K562 (cell line): ENCODE results near the gene RALY. TPM values are rescaled to one million over a fixed set of nuclear protein-coding genes. Genes with fewer than 3 reads are reported as not detected.

ENCODE experiments used
- ATF3 ChIP-seq, 2 experiments: fragments of 450-650 bp in 1 of 2; sonication (generic) in 1 of 2; formaldehyde crosslinking in 1 of 2; IDR thresholded peaks in 1 of 2; conservative IDR thresholded peaks in 1 of 2; 2 replicates each; pipeline versions ENCODE4 v1.6.1 to v1.8.1; 2016 to 2023; ENCODE audit warnings: mild to moderate bottlenecking in 2 of 2, moderate library complexity in 2 of 2, inconsistent platforms in 1 of 2, missing genetic modification reagents in 1 of 2
- ATF4 ChIP-seq: fragments of 450-650 bp; formaldehyde crosslinking; IDR thresholded peaks from 2 replicates; pipeline ENCODE4 v1.4.0; 2022; ENCODE audit warnings: mild to moderate bottlenecking, moderate library complexity
- CAMTA2 ChIP-seq: fragments of 250-450 bp; sonication (Bioruptor Pico); conservative IDR thresholded peaks from 2 replicates; pipeline ENCODE4 v1.5.1; 2022
- CBX5 ChIP-seq: IDR thresholded peaks from 2 replicates; pipeline ENCODE4 v1.6.1; 2014; ENCODE audit warnings: low read depth, borderline replicate concordance
- CEBPZ ChIP-seq: fragments of 150-350 bp; IDR thresholded peaks from 2 replicates; pipeline ENCODE4 v1.6.1; 2014; ENCODE audit warnings: low read depth, mild to moderate bottlenecking, low read length, borderline replicate concordance
- KLF1 ChIP-seq: fragments of 450-650 bp; IDR thresholded peaks from 2 replicates; pipeline ENCODE4 v1.6.1; 2016; ENCODE audit warnings: missing genetic modification characterization, missing compliant biosample characterization
- PATZ1 ChIP-seq: fragments of 250-450 bp; sonication (Bioruptor Pico); IDR thresholded peaks from 2 replicates; pipeline ENCODE4 v1.5.0; 2020; ENCODE audit warnings: mild to moderate bottlenecking, borderline replicate concordance
- POU5F1 ChIP-seq: fragments of 150-350 bp; IDR thresholded peaks from 2 replicates; pipeline ENCODE4 v1.6.1; 2014; ENCODE audit warnings: borderline replicate concordance, low read length, low read depth, mild to moderate bottlenecking; ENCODE audit not compliant: partially characterized antibody
- TSHZ1 ChIP-seq: fragments of 250-450 bp; sonication (Bioruptor Pico); IDR thresholded peaks from 2 replicates; pipeline ENCODE4 v1.4.0; 2020; ENCODE audit warnings: mild to moderate bottlenecking, moderate library complexity
- ZNF280B ChIP-seq: fragments of 250-450 bp; sonication (Bioruptor Pico); IDR thresholded peaks from 2 replicates; pipeline ENCODE4 v1.5.1; 2021; ENCODE audit warnings: mild to moderate bottlenecking
- ZNF511 ChIP-seq: sonication (generic); formaldehyde crosslinking; IDR thresholded peaks from 2 replicates; pipeline ENCODE4 v1.8.0; 2022; ENCODE audit warnings: mild to moderate bottlenecking, missing genetic modification reagents
- ZNF780A ChIP-seq: fragments of 250-450 bp; sonication (Bioruptor Pico); IDR thresholded peaks from 2 replicates; pipeline ENCODE4 v1.5.0; 2021; ENCODE audit warnings: mild to moderate bottlenecking
- polyA plus RNA-seq, 8 experiments: library from polyadenylated mRNA; depleted of rRNA in 4 of 8; stranded (reverse) in 5 of 8; unstranded in 3 of 8; fragments of >200 nt; fragmentation: Nextera tagmentation in 2 of 8; fragmentation: Illumina TruSeq in 1 of 8; extraction: Ambion mirVana in 2 of 8; extraction: Trizol in 1 of 8; gene quantifications; 2 replicates each; pipeline versions ENCODE4 v1.2.1 to v1.2.3, GENCODE V29; 2011 to 2014; ENCODE audit warnings: inconsistent platforms in 1 of 8, missing spikeins in 1 of 8
- total RNA-seq, 7 experiments: library from RNA; depleted of rRNA in 6 of 7; stranded (reverse); fragments of >200 nt in 6 of 7; fragmentation: Illumina TruSeq in 2 of 7; extraction: Trizol in 2 of 7; gene quantifications; 2 replicates each; pipeline versions ENCODE4 v1.2.1 to v1.2.3, GENCODE V29; 2011 to 2021; ENCODE audit warnings: low replicate concordance in 1 of 7

Gene RALY
- total and polyA plus RNA-seq, 9 of the 15 experiments (the other 6 are each of a cell fraction or from before 2014, with no cell fraction given) = 0.80 to 207 (median 128) TPM

- no peak for TF ChIP-seq TSHZ1 (CRISPR knock-in tag)
- TF ChIP-seq CBX5 = no peak
- no peak; the same call in 1 of the 2 replicates for TF ChIP-seq ATF3 (IDR thresholded peaks at IDR 0.05)
- no peak for TF ChIP-seq ATF3 (CRISPR knock-in tag; conservative IDR thresholded peaks at IDR 0.05)
- TF ChIP-seq KLF1 = no peak; the same call in 1 of the 2 replicates
- no peak for TF ChIP-seq ATF4
- no peak for TF ChIP-seq CEBPZ
- TF ChIP-seq POU5F1 = no peak
- no peak for TF ChIP-seq ZNF780A
- no peak for TF ChIP-seq CAMTA2
- TF ChIP-seq ZNF280B = no peak
- no peak for TF ChIP-seq ZNF511 (CRISPR knock-in tag)
- TF ChIP-seq PATZ1 (CRISPR knock-in tag) = no peak
These were observed at the start of gene RALY (continued) for GRCh38 chr20:33993576-33994221.
